Liver (tissue), 9 donors: Measurements from ENCODE around the gene UACA. TPM values are rescaled to one million over a fixed set of nuclear protein-coding genes. Genes with fewer than 3 reads are reported as not detected.

ENCODE experiments used
- DNase-seq: peaks from one replicate; pipeline ENCODE4 v3.0.0-alpha.2; 2017; ENCODE audit warnings: low spot score
- H3K27ac ChIP-seq, 2 donors: one replicate each; pipeline ENCODE4 v1.7.0; 2013; ENCODE audit warnings: inconsistent platforms in 2 of 2, low read length in 2 of 2, control low read depth in 1 of 2, low read depth in 1 of 2, mild to moderate bottlenecking in 1 of 2
- H3K27me3 ChIP-seq, 4 donors: one replicate each; pipeline versions ENCODE4 v1.6.1 to v1.7.0; 2013; ENCODE audit warnings: low read length in 3 of 4, inconsistent platforms in 1 of 4, mild to moderate bottlenecking in 1 of 4, moderate library complexity in 1 of 4; ENCODE audit not compliant: control insufficient read depth in 4 of 4, insufficient read depth in 4 of 4
- H3K36me3 ChIP-seq, 4 donors: one replicate each; pipeline versions ENCODE4 v1.6.1 to v1.7.0; 2013; ENCODE audit warnings: low read length in 3 of 4, mild to moderate bottlenecking in 3 of 4, low read depth in 1 of 4, moderate library complexity in 1 of 4; ENCODE audit not compliant: control insufficient read depth in 4 of 4, insufficient read depth in 3 of 4
- H3K4me1 ChIP-seq, 4 donors: one replicate each; pipeline versions ENCODE4 v1.6.1 to v1.7.0; 2013; ENCODE audit warnings: low read length in 3 of 4, mild to moderate bottlenecking in 3 of 4, moderate library complexity in 1 of 4; ENCODE audit not compliant: control insufficient read depth in 4 of 4, insufficient read depth in 4 of 4
- H3K4me3 ChIP-seq, 3 donors: one replicate each; pipeline versions ENCODE4 v1.6.1 to v1.7.0; 2013; ENCODE audit warnings: low read length in 3 of 3, control low read depth in 1 of 3, low read depth in 1 of 3, mild to moderate bottlenecking in 1 of 3
- H3K9ac ChIP-seq, 2 donors: one replicate each; pipeline ENCODE4 v1.7.0; 2013; ENCODE audit warnings: low read length in 2 of 2, mild to moderate bottlenecking in 2 of 2, moderate library complexity in 2 of 2, control low read depth in 1 of 2, low read depth in 1 of 2
- H3K9me3 ChIP-seq, 4 donors: one replicate each; pipeline versions ENCODE4 v1.6.1 to v1.7.0; 2013; ENCODE audit warnings: low read length in 3 of 4; ENCODE audit not compliant: control insufficient read depth in 4 of 4
- ATF3 ChIP-seq: IDR thresholded peaks from 2 replicates; pipeline ENCODE4 v1.6.1; 2016; ENCODE audit warnings: antibody characterized with exemption
- CTCF ChIP-seq: fragments of 150-350 bp; IDR thresholded peaks from 2 replicates; pipeline ENCODE4 v1.5.1; 2017; ENCODE audit warnings: improper control_type of control experiment, low read depth, low read length; ENCODE audit not compliant: missing input control
- FOXA1 ChIP-seq: IDR thresholded peaks from 2 replicates; pipeline ENCODE4 v1.6.1; 2016; ENCODE audit warnings: antibody characterized with exemption
- FOXA2 ChIP-seq: IDR thresholded peaks from 2 replicates; pipeline ENCODE4 v1.6.1; 2016; ENCODE audit warnings: antibody characterized with exemption
- GABPA ChIP-seq, 2 donors: IDR thresholded peaks in 1 of 2; conservative IDR thresholded peaks in 1 of 2; 2 replicates each; pipeline ENCODE4 v1.6.1; 2016; ENCODE audit warnings: antibody characterized with exemption in 2 of 2, mild to moderate bottlenecking in 1 of 2, moderate library complexity in 1 of 2
- HNF4A ChIP-seq, 2 donors: conservative IDR thresholded peaks; 2 replicates each; pipeline ENCODE4 v1.6.1; 2016; ENCODE audit warnings: antibody characterized with exemption in 2 of 2, mild to moderate bottlenecking in 2 of 2
- HNF4G ChIP-seq: IDR thresholded peaks from 2 replicates; pipeline ENCODE4 v1.6.1; 2016; ENCODE audit warnings: antibody characterized with exemption
- JUND ChIP-seq, 2 donors: IDR thresholded peaks; 2 replicates each; pipeline ENCODE4 v1.6.1; 2016; ENCODE audit warnings: antibody characterized with exemption in 2 of 2
- MAX ChIP-seq: IDR thresholded peaks from 2 replicates; pipeline ENCODE4 v1.6.1; 2016; ENCODE audit warnings: antibody characterized with exemption
- NR2F2 ChIP-seq: IDR thresholded peaks from 2 replicates; pipeline ENCODE4 v1.6.1; 2016; ENCODE audit warnings: antibody characterized with exemption
- RAD21 ChIP-seq, 2 donors: IDR thresholded peaks; 2 replicates each; pipeline ENCODE4 v1.6.1; 2016; ENCODE audit warnings: antibody characterized with exemption in 2 of 2, mild to moderate bottlenecking in 2 of 2
- REST ChIP-seq: IDR thresholded peaks from 2 replicates; pipeline ENCODE4 v1.6.1; 2016; ENCODE audit warnings: antibody characterized with exemption, mild to moderate bottlenecking
- RXRA ChIP-seq, 2 donors: IDR thresholded peaks; 2 replicates each; pipeline ENCODE4 v1.6.1; 2017 to 2018; ENCODE audit warnings: antibody characterized with exemption in 2 of 2, mild to moderate bottlenecking in 1 of 2
- SP1 ChIP-seq: IDR thresholded peaks from 2 replicates; pipeline ENCODE4 v1.6.1; 2018; ENCODE audit warnings: antibody characterized with exemption, mild to moderate bottlenecking
- TAF1 ChIP-seq: conservative IDR thresholded peaks from 2 replicates; pipeline ENCODE4 v1.6.1; 2016; ENCODE audit warnings: antibody characterized with exemption, mild to moderate bottlenecking
- WGBS: extraction: QIAGEN DNeasy Blood & Tissue Kit; methylation state at CpG from one replicate; pipeline ENCODE4 v1.1.7; 2013; 5-methylcytosine and 5-hydroxymethylcytosine counted together
- polyA plus RNA-seq, 2 donors: library from polyadenylated mRNA; stranded (reverse) in 1 of 2; unstranded in 1 of 2; fragments of 200-250 nt in 1 of 2; fragments of >200 nt in 1 of 2; fragmentation: Nextera tagmentation in 1 of 2; extraction: Ambion mirVana in 1 of 2; gene quantifications; one replicate each; pipeline versions ENCODE4 v1.2.1 to v1.2.3, GENCODE V29; 2013 to 2015
- total RNA-seq, 2 donors: library from RNA; depleted of rRNA; stranded (reverse); fragments of >200 nt; gene quantifications; one replicate each; pipeline ENCODE4 v1.2.3, GENCODE V29; 2014
- donor health status: healthy.
- donor health status: healthy.
- donor health status: healthy.
- donor health status: healthy.
- donor health status: healthy.

The UACA gene
- total and polyA plus RNA-seq, 4 donors = 3.9 to 16.0 (median 10.0) TPM

- TF ChIP-seq NR2F2 (no peak), SP1 (no peak), TAF1 (no peak), ATF3 (no peak), MAX (no peak), FOXA1 (no peak), JUND (IDR thresholded peaks at IDR 0.05) (no peak), FOXA2 (no peak), RXRA (IDR thresholded peaks at IDR 0.05) (no peak), HNF4G (no peak), REST (no peak), RAD21 (IDR thresholded peaks at IDR 0.05) (peak; percentile 80), HNF4A (conservative IDR thresholded peaks at IDR 0.05) (no peak), CTCF (peak; percentile 66), GABPA (IDR thresholded peaks at IDR 0.05 in 1 of 2, conservative IDR thresholded peaks at IDR 0.05 in 1 of 2) (no peak)
- H3K27me3 ChIP-seq = no peaks in the 10 kb centered on the region
- no peak for DNase-seq
- peaks cover 0 to 7% (median 1%) of the 10 kb centered on the region in 4 donors for H3K4me1 ChIP-seq
- H3K9me3 ChIP-seq = no peaks in the 10 kb centered on the region
- no peak overlapping the region for H3K4me3 ChIP-seq
- no peak overlapping the region for H3K9ac ChIP-seq
- WGBS = 85% methylated on average over 3 of the region's 3 CpGs
- H3K36me3 ChIP-seq = no peaks in the 10 kb centered on the region
- no peak overlapping the region for H3K27ac ChIP-seq
Observed at GRCh38 chr15:70722266-70723121, 40.9 kb downstream of the UACA start.

- TF ChIP-seq NR2F2 (no peak), RAD21 (IDR thresholded peaks at IDR 0.05) (no peak), RXRA (IDR thresholded peaks at IDR 0.05) (no peak)
- Histone ChIP-seq H3K4me3 (no peak overlapping the region), H3K27ac (no peak overlapping the region), H3K9me3 (no peaks in the 10 kb centered on the region), H3K27me3 (no peaks in the 10 kb centered on the region), H3K36me3 (no peaks in the 10 kb centered on the region), H3K9ac (no peak overlapping the region), H3K4me1 (peaks cover 0 to 15% (median 5%) of the 10 kb centered on the region in 4 donors)
- WGBS = 80% methylated on average over 3 of the region's 3 CpGs
- DNase-seq = no peak
Observed at GRCh38 chr15:70720228-70721016, 42.9 kb downstream of the UACA start.
